ENCODE measurements around the gene PCDHB9. TPM values are rescaled to one million over a fixed set of nuclear protein-coding genes. Genes with fewer than 3 reads are reported as not detected.
A peak's percentile ranks its signal among the peaks of the same experiment; 100 is the strongest.

Gene PCDHB9
- total and polyA plus RNA-seq, 4 donors: 0.03 to 0.25 (median 0.08) TPM

DNA sequence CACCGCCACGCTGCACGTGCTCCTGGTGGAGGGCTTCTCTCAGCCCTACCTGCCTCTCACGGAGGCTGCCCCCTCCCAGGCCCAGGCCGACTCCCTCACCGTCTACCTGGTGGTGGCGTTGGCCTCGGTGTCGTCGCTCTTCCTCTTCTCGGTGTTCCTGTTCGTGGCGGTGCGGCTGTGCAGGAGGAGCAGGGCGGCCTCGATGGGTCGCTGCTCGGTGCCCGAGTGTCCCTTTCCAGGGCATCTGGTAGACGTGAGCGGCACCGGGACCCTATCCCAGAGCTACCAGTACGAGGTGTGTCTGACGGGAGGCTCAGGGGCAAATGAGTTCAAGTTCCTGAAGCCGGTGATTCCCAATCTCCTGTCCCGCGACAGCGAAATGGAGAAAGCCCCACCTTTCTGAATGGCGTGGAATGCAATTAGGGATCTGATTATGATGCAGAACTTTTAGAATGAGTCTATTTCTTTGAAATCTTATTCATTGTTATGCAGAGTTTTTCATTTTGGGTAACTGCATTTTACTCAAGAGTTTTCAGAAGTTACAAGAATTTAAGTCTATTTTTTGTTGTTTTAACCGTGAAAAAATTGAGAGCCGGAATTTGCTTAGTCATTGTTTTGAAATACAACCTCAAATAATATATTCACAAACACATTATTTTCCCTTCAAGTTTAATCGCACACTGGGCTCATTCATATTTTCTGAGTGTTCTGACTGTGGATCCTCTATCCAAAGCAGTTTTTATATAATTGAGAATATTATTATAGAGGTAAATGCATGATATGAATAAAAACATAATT is 49.8 kb downstream of the PCDHB9 start:
- TF ChIP-seq GABPA (IDR thresholded peaks at IDR 0.05 in 1 of 2, conservative IDR thresholded peaks at IDR 0.05 in 1 of 2) (no peak), NR2F2 (IDR thresholded peaks at IDR 0.05) (no peak), SP1 (IDR thresholded peaks at IDR 0.05) (no peak), EGR1 (IDR thresholded peaks at IDR 0.05; ENCODE audit: low read depth in 2 of 2) (no peak), YY1 (IDR thresholded peaks at IDR 0.05) (no peak), JUND (IDR thresholded peaks at IDR 0.05) (no peak), TAF1 (conservative IDR thresholded peaks at IDR 0.05) (no peak), RAD21 (IDR thresholded peaks at IDR 0.05) (no peak), HNF4G (IDR thresholded peaks at IDR 0.05) (no peak), RXRA (IDR thresholded peaks at IDR 0.05) (no peak), FOXA2 (IDR thresholded peaks at IDR 0.05) (no peak)
- TF ChIP-seq, protein P1, sequence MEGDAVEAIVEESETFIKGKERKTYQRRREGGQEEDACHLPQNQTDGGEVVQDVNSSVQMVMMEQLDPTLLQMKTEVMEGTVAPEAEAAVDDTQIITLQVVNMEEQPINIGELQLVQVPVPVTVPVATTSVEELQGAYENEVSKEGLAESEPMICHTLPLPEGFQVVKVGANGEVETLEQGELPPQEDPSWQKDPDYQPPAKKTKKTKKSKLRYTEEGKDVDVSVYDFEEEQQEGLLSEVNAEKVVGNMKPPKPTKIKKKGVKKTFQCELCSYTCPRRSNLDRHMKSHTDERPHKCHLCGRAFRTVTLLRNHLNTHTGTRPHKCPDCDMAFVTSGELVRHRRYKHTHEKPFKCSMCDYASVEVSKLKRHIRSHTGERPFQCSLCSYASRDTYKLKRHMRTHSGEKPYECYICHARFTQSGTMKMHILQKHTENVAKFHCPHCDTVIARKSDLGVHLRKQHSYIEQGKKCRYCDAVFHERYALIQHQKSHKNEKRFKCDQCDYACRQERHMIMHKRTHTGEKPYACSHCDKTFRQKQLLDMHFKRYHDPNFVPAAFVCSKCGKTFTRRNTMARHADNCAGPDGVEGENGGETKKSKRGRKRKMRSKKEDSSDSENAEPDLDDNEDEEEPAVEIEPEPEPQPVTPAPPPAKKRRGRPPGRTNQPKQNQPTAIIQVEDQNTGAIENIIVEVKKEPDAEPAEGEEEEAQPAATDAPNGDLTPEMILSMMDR (IDR thresholded peaks at IDR 0.05; ENCODE audit: low read depth, low read length, missing input control): no peak
- TF ChIP-seq, protein P2, sequence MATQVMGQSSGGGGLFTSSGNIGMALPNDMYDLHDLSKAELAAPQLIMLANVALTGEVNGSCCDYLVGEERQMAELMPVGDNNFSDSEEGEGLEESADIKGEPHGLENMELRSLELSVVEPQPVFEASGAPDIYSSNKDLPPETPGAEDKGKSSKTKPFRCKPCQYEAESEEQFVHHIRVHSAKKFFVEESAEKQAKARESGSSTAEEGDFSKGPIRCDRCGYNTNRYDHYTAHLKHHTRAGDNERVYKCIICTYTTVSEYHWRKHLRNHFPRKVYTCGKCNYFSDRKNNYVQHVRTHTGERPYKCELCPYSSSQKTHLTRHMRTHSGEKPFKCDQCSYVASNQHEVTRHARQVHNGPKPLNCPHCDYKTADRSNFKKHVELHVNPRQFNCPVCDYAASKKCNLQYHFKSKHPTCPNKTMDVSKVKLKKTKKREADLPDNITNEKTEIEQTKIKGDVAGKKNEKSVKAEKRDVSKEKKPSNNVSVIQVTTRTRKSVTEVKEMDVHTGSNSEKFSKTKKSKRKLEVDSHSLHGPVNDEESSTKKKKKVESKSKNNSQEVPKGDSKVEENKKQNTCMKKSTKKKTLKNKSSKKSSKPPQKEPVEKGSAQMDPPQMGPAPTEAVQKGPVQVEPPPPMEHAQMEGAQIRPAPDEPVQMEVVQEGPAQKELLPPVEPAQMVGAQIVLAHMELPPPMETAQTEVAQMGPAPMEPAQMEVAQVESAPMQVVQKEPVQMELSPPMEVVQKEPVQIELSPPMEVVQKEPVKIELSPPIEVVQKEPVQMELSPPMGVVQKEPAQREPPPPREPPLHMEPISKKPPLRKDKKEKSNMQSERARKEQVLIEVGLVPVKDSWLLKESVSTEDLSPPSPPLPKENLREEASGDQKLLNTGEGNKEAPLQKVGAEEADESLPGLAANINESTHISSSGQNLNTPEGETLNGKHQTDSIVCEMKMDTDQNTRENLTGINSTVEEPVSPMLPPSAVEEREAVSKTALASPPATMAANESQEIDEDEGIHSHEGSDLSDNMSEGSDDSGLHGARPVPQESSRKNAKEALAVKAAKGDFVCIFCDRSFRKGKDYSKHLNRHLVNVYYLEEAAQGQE (IDR thresholded peaks at IDR 0.05): no peak
- TF ChIP-seq, protein P3, sequence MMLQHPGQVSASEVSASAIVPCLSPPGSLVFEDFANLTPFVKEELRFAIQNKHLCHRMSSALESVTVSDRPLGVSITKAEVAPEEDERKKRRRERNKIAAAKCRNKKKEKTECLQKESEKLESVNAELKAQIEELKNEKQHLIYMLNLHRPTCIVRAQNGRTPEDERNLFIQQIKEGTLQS (IDR thresholded peaks at IDR 0.05): no peak

More for the DNA sequence above, 49.8 kb downstream of the PCDHB9 start:
- Histone ChIP-seq H3K27me3 (ENCODE audit: control insufficient read depth in 4 of 4, insufficient read depth in 4 of 4, low read length in 3 of 4) (peaks cover 0 to 3% (median 1%) of the 10 kb centered on the region in 4 donors), H3K9ac (ENCODE audit: low read depth in 1 of 2, low read length in 2 of 2) (no peak overlapping the region), H3K27ac (ENCODE audit: low read depth in 1 of 2, low read length in 2 of 2) (no peak overlapping the region), H3K4me3 (ENCODE audit: low read depth in 1 of 3, low read length in 3 of 3) (peak overlapping the region in 1 of 3 donors; percentile 24), H3K9me3 (ENCODE audit: control insufficient read depth in 4 of 4, low read length in 3 of 4) (peaks cover 45 to 87% (median 62%) of the 10 kb centered on the region in 4 donors), H3K4me1 (ENCODE audit: control insufficient read depth in 4 of 4, insufficient read depth in 4 of 4, low read length in 3 of 4) (no peaks in the 10 kb centered on the region), H3K36me3 (ENCODE audit: control insufficient read depth in 4 of 4, insufficient read depth in 3 of 4, low read depth in 1 of 4, low read length in 3 of 4) (no peaks in the 10 kb centered on the region)
- DNase-seq (ENCODE audit: low spot score): no peak
- WGBS: 17% methylated on average over 32 of the region's 32 CpGs

Other genes with a start within 250 kb of the PCDHB9 start
Only the 30 nearest of the 37 such genes appear.
- not detected for gene PCDHB1, start 135.8 kb upstream of the PCDHB9 start, total RNA-seq
- gene PCDHB1, start 135.8 kb upstream of the PCDHB9 start, polyA plus RNA-seq: not detected
- under 1 TPM; 0.08 to 0.09 TPM for gene PCDHB2, start 92.5 kb upstream of the PCDHB9 start, total RNA-seq
- under 1 TPM in 1 of 2 donors, not detected in 1; 0.05 TPM for gene PCDHB2, start 92.5 kb upstream of the PCDHB9 start, polyA plus RNA-seq
- under 1 TPM; 0.08 to 0.09 TPM for gene PCDHB3, start 86.7 kb upstream of the PCDHB9 start, total RNA-seq
- under 1 TPM in 1 of 2 donors, not detected in 1; 0.09 TPM for gene PCDHB3, start 86.7 kb upstream of the PCDHB9 start, polyA plus RNA-seq
- under 1 TPM; 0.14 to 0.17 TPM for gene PCDHB4, start 65.3 kb upstream of the PCDHB9 start, total RNA-seq
- gene PCDHB4, start 65.3 kb upstream of the PCDHB9 start, polyA plus RNA-seq: under 1 TPM; 0.17 to 0.36 TPM
- under 1 TPM; 0.42 TPM for gene PCDHB5, start 52.0 kb upstream of the PCDHB9 start, total RNA-seq
- under 1 TPM; 0.17 to 0.33 TPM for gene PCDHB5, start 52.0 kb upstream of the PCDHB9 start, polyA plus RNA-seq
- under 1 TPM in 1 of 2 donors, not detected in 1; 0.05 TPM for gene PCDHB6, start 37.1 kb upstream of the PCDHB9 start, total RNA-seq
- gene PCDHB6, start 37.1 kb upstream of the PCDHB9 start, polyA plus RNA-seq: under 1 TPM; 0.04 to 0.06 TPM
- gene PCDHB7, start 14.5 kb upstream of the PCDHB9 start, total RNA-seq: under 1 TPM; 0.08 to 0.09 TPM
- gene PCDHB7, start 14.5 kb upstream of the PCDHB9 start, polyA plus RNA-seq: under 1 TPM in 1 of 2 donors, not detected in 1; 0.21 TPM
- gene PCDHB8, start 9.4 kb upstream of the PCDHB9 start, total RNA-seq: under 1 TPM; 0.08 to 0.14 TPM
- gene PCDHB8, start 9.4 kb upstream of the PCDHB9 start, polyA plus RNA-seq: under 1 TPM in 1 of 2 donors, not detected in 1; 0.03 TPM
- under 1 TPM; 0.09 to 0.17 TPM for gene PCDHB16, start 4.8 kb upstream of the PCDHB9 start, total RNA-seq
- under 1 TPM; 0.14 to 0.31 TPM for gene PCDHB16, start 4.8 kb upstream of the PCDHB9 start, polyA plus RNA-seq
- gene PCDHB10, start 5.2 kb downstream of the PCDHB9 start, total RNA-seq: under 1 TPM; 0.14 to 0.17 TPM
- under 1 TPM; 0.07 TPM for gene PCDHB10, start 5.2 kb downstream of the PCDHB9 start, polyA plus RNA-seq
- gene PCDHB11, start 12.5 kb downstream of the PCDHB9 start, total RNA-seq: under 1 TPM; 0.23 to 0.33 TPM
- gene PCDHB11, start 12.5 kb downstream of the PCDHB9 start, polyA plus RNA-seq: under 1 TPM; 0.08 to 0.09 TPM
- gene PCDHB12, start 21.6 kb downstream of the PCDHB9 start, total RNA-seq: under 1 TPM; 0.28 to 0.33 TPM
- gene PCDHB12, start 21.6 kb downstream of the PCDHB9 start, polyA plus RNA-seq: under 1 TPM; 0.06 to 0.12 TPM
- gene PCDHB13, start 26.8 kb downstream of the PCDHB9 start, total RNA-seq: under 1 TPM; 0.19 to 0.42 TPM
- gene PCDHB13, start 26.8 kb downstream of the PCDHB9 start, polyA plus RNA-seq: under 1 TPM; 0.11 to 0.17 TPM
- under 1 TPM; 0.42 to 0.47 TPM for gene PCDHB14, start 36.2 kb downstream of the PCDHB9 start, total RNA-seq
- under 1 TPM; 0.10 to 0.23 TPM for gene PCDHB14, start 36.2 kb downstream of the PCDHB9 start, polyA plus RNA-seq
- under 1 TPM; 0.28 to 0.59 TPM for gene PCDHB15, start 58.2 kb downstream of the PCDHB9 start, total RNA-seq
- under 1 TPM; 0.21 to 0.52 TPM for gene PCDHB15, start 58.2 kb downstream of the PCDHB9 start, polyA plus RNA-seq
- under 1 TPM; 0.19 to 0.42 TPM for gene SLC25A2, start 116.9 kb downstream of the PCDHB9 start, total RNA-seq
- gene SLC25A2, start 116.9 kb downstream of the PCDHB9 start, polyA plus RNA-seq: not detected
- 10 to 100 TPM; 25.7 to 36.3 TPM for gene TAF7, start 133.6 kb downstream of the PCDHB9 start, total RNA-seq
- gene TAF7, start 133.6 kb downstream of the PCDHB9 start, polyA plus RNA-seq: 10 to 100 TPM; 23.5 to 30.8 TPM
- under 1 TPM; 0.05 to 0.08 TPM for gene PCDHGA1, start 143.4 kb downstream of the PCDHB9 start, total RNA-seq
- under 1 TPM in 1 of 2 donors, not detected in 1; 0.05 TPM for gene PCDHGA1, start 143.4 kb downstream of the PCDHB9 start, polyA plus RNA-seq
- gene PCDHGA2, start 151.6 kb downstream of the PCDHB9 start, total RNA-seq: under 1 TPM; 0.23 to 0.42 TPM
- gene PCDHGA2, start 151.6 kb downstream of the PCDHB9 start, polyA plus RNA-seq: under 1 TPM; 0.26 to 0.46 TPM
- gene PCDHGA3, start 156.7 kb downstream of the PCDHB9 start, total RNA-seq: under 1 TPM; 0.09 to 0.59 TPM
- under 1 TPM; 0.25 to 0.32 TPM for gene PCDHGA3, start 156.7 kb downstream of the PCDHB9 start, polyA plus RNA-seq
- gene PCDHGB1, start 162.9 kb downstream of the PCDHB9 start, total RNA-seq: under 1 TPM; 0.14 to 0.75 TPM
- gene PCDHGB1, start 162.9 kb downstream of the PCDHB9 start, polyA plus RNA-seq: under 1 TPM; 0.10 to 0.11 TPM
- gene PCDHGA4, start 167.9 kb downstream of the PCDHB9 start, total RNA-seq: under 1 TPM; 0.23 to 0.92 TPM
- under 1 TPM; 0.15 to 0.21 TPM for gene PCDHGA4, start 167.9 kb downstream of the PCDHB9 start, polyA plus RNA-seq
- 1 to 10 TPM in 1 of 2 donors, under 1 TPM in 1; 0.47 to 1.0 TPM for gene PCDHGB2, start 172.8 kb downstream of the PCDHB9 start, total RNA-seq
- gene PCDHGB2, start 172.8 kb downstream of the PCDHB9 start, polyA plus RNA-seq: under 1 TPM in 1 of 2 donors, not detected in 1; 0.28 TPM
- gene PCDHGA5, start 177.0 kb downstream of the PCDHB9 start, total RNA-seq: under 1 TPM; 0.09 to 0.50 TPM
- gene PCDHGA5, start 177.0 kb downstream of the PCDHB9 start, polyA plus RNA-seq: under 1 TPM; 0.04 to 0.08 TPM
- 1 to 10 TPM in 1 of 2 donors, under 1 TPM in 1; 0.37 to 1.2 TPM for gene PCDHGB3, start 183.1 kb downstream of the PCDHB9 start, total RNA-seq
- gene PCDHGB3, start 183.1 kb downstream of the PCDHB9 start, polyA plus RNA-seq: under 1 TPM in 1 of 2 donors, not detected in 1; 0.07 TPM
- under 1 TPM; 0.37 to 0.67 TPM for gene PCDHGA6, start 186.7 kb downstream of the PCDHB9 start, total RNA-seq
- gene PCDHGA6, start 186.7 kb downstream of the PCDHB9 start, polyA plus RNA-seq: under 1 TPM; 0.08 to 0.18 TPM
- under 1 TPM; 0.19 to 0.67 TPM for gene PCDHGA7, start 195.6 kb downstream of the PCDHB9 start, total RNA-seq
- gene PCDHGA7, start 195.6 kb downstream of the PCDHB9 start, polyA plus RNA-seq: under 1 TPM; 0.21 TPM
- 1 to 10 TPM; 1.7 to 2.8 TPM for gene PCDHGB4, start 200.5 kb downstream of the PCDHB9 start, total RNA-seq
- gene PCDHGB4, start 200.5 kb downstream of the PCDHB9 start, polyA plus RNA-seq: 1 to 10 TPM in 1 of 2 donors, under 1 TPM in 1; 0.76 to 1.4 TPM
- under 1 TPM; 0.14 to 0.75 TPM for gene PCDHGA8, start 205.5 kb downstream of the PCDHB9 start, total RNA-seq
- under 1 TPM; 0.02 to 0.13 TPM for gene PCDHGA8, start 205.5 kb downstream of the PCDHB9 start, polyA plus RNA-seq
- gene PCDHGB5, start 210.8 kb downstream of the PCDHB9 start, total RNA-seq: 1 to 10 TPM; 2.5 to 3.8 TPM
- 1 to 10 TPM in 1 of 2 donors, under 1 TPM in 1; 0.76 to 2.0 TPM for gene PCDHGB5, start 210.8 kb downstream of the PCDHB9 start, polyA plus RNA-seq

Data from liver (tissue), 9 donors.